ENCODE data around the gene SMG6.
"Not testable (repeated sequence)": the region's sequence is repeated elsewhere in the genome, so short reads cannot be mapped to it uniquely, and the experiment has no call there.

The SMG6 gene

DNA sequence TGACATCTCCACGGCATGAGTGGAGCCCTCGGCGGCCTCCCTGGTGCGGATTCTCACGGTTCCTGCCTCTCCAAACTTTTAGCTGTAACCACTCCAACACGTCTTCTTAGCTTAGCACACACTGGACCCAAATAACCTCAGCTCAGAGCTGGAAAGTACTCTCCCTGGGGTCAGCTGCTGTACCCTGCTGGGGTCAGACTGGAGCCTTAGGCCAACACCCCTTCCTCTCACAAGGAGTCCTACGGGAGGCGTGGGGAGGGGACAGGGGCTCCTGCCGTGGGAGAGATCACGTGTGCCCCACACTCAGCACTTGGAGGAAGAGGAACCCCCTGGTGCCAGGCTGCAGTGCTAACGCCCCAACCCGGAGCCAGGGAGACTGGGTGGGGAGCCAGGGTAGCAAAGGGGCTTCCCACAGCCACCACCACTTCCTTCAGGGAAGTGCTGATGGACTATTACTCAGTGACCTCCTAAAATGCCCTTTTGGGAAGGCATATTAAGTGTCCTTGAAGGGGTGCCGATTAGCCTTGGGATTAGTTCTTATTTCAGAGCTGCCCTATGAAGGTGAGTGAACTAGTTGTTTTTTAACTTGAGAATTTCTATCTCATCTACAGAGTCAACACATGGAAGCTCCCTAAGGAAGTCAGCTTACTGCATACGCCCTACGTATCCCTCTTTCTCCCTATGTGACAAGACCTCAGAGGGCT, 124.6 kb downstream of the SMG6 start:
- no peak for DNase-seq (ENCODE audit: low read depth in 2 of 2)

DNA sequence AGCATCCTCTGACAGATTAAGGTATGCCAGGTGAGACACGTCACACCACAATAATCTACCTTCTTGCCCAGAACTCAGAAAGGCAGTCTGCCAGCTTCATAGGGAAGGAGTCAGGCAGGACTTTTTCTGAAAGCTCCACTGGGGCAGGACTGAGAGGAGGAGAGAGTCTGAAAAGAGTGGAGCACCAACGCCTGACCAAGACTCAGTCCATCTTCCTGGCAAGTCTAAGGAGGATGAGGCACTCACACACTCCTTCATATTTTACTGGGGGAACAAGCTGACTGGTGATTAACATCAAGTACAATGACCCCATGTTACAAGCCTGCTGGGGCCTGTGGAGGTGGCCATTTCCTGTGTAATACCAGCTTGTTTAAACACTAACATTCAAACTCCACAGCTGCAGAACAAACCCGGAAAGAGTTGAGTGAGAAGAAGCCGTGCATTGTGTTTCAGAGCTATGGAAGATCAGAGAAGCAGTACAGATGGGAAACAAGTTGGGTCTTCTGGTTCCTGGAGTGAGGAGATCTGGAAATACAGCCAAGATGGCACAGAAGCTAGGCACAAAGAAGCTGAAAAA, 126.3 kb downstream of the SMG6 start:
- no peak for DNase-seq (ENCODE audit: low read depth in 2 of 2)

DNA sequence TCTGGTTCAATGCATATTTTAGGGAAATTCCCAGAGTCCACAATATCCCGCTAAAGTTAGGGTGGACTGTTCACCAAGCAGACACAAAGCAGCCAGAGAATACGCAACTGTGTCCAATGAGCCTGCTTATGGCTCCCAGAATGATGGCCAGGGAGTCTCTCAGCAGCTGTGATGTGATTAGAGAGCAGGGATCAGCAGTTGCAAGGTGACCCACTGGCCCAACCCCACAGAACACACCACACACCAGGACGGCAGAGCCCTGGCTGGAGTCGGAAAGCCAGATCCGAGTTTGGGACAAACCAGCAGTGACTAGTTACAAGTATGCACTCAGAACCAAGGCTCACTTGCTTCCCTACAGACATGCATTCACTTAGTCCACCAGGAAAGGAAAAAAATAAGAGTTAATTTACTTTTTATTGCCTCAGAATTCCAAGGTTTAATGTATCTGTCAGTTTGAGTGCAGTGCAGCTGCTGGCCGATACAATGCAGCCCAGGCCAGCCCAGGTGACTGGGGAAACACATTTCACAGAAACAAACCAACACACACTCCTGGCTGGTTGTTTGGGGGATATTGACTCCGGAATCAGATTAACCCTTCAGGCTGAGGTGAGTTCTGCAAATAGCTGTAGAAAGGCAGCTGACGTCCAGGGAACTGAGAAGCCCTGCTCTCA, 127.0 kb downstream of the SMG6 start:
- no peak for DNase-seq (ENCODE audit: low read depth in 2 of 2)

DNA sequence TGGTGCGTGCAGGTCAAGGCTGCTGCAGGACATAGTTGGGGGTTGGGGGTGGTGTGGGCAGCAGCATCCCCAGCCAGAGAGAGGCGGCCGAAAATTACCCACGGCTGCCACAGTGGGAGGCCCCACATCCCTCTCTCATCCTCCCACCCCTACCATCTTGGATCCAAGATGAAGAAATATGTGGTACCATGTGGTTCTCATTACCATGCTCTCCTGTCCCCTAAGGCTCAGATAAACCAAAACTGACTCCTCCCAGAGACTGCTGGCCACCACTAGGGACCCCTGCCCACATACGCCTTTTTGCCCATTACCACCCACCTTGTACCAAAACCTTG, 128.3 kb downstream of the SMG6 start:
- no peak for DNase-seq (ENCODE audit: low read depth in 2 of 2)

DNA sequence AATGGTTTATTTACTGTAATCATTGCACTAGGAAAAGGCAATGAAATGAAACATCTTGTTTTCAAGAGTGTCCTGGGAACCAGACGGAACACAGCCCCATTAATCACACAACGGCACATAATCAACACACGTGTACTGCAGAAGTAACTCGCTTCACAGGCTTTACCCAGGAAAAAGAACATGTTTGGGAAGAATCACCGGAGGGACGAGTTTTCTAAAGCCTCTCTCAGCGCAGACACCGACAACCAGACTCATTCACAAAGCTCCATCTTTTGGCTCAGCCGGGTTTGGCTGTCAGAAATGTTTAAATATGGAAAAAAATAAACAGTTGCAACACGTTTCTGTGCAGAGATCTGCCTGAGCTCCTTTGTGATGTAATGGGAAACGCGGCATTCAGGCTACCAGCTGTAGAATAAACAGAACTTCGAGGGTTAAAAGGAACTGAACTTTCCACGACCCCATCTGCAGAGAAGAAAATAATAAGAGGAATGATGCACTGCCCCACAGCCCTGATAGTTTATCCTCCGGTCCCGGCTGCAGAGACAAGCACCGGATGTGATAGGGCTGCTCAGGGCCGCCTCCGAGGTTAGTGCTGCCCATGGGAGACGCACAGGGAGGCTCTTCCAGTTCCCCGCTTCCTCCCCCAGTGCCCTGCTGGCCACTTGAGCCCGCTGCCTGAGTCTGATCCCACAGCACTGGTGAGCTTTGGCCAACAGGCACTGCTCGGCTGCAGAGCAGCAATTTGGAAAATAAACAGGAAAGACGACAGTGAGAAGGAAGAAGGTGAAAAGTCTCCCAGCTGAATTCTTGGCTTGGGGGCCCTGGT, 128.9 kb downstream of the SMG6 start:
- no peak for DNase-seq (ENCODE audit: low read depth in 2 of 2)

GRCh38 chr17:2174014-2174413, 129.6 kb downstream of the SMG6 start:
- DNase-seq (ENCODE audit: low read depth in 2 of 2): no peak

DNA sequence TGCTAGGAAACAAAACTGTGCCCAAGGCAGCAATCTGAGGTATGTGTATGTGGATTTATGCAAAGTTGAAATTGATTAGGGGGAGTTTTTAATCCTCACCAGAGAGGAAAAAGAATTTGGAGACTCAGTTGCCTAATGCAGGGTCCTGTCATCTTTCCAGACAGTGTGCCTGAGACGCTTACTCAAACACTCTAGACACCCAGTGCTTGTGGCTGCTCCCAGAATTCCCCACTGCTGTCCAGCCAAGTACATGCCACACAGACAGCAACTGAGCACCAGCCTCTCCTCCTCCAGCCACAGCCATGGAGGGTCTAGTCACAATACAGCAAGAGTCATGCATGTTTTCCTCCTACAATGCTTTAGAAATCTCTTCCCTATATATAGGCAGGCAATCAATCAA, 130.6 kb downstream of the SMG6 start:
- DNase-seq (ENCODE audit: low read depth in 2 of 2): no peak

DNA sequence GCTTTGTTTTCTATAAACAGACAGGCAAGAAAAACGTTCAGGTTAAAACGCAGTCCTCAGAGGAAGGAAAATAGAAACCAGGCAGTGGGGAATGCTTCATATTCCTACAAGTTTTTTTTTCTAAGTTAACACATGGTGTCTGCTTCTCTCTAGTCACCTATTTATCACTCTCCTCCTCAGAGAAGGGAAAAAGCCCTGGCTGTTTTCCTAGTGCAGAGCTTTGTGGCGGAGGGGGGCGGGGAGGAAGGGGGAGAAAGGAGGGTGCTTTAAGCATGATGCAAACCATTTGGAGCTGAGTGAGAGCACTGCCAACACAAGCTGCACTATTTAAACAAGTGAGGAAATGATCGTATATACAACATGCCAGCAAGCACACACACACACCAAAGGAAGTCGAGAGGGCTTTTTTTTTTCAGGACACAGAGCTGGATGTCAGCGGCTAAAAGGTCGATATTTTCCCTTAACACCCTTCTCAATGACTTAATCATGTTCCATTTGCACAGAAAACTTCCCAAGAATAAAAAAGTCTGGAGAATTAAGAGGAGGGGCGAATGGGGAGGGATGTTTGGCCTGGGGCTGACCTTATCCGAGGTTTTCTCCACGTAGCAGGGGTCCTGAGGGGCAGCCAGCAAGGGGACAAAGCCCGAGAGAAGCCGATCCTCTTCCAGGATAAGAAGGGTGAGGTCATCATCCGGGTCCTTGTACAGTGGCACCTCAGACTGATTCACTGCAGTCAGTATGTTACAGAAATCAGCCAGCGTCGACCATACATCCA, 131.3 kb downstream of the SMG6 start:
- DNase-seq (ENCODE audit: low read depth in 2 of 2): no peak

- no peak for DNase-seq (ENCODE audit: low read depth in 2 of 2)
Measured at GRCh38 chr17:2171702-2172076, 131.9 kb downstream of the SMG6 start.

DNA sequence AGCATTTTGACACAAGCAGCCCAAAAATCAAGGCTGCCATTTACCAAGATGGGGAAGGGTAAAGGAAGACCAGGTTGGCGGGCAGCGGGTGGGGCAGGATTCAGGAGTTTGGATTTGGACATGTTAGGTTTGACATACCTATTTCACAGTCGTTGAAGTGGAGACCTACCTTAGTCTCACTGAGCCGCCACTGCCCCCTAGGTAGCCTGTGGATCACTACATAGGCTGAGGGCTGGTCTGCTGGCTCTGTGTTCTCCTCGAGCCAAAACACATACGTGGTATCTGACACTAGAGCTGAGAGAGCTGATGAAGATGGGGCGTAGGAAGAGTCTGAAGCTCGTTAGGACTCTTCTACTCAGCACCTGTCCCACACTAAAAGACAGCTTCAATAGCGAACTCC, 133.6 kb downstream of the SMG6 start:
- no peak for DNase-seq (ENCODE audit: low read depth in 2 of 2)

GRCh38 chr17:2165723-2166122, 137.9 kb downstream of the SMG6 start:
- DNase-seq (ENCODE audit: low read depth in 2 of 2): not testable (repeated sequence)

GRCh38 chr17:2158396-2158780, 145.2 kb downstream of the SMG6 start:
- DNase-seq (ENCODE audit: low read depth in 2 of 2): no peak

DNA sequence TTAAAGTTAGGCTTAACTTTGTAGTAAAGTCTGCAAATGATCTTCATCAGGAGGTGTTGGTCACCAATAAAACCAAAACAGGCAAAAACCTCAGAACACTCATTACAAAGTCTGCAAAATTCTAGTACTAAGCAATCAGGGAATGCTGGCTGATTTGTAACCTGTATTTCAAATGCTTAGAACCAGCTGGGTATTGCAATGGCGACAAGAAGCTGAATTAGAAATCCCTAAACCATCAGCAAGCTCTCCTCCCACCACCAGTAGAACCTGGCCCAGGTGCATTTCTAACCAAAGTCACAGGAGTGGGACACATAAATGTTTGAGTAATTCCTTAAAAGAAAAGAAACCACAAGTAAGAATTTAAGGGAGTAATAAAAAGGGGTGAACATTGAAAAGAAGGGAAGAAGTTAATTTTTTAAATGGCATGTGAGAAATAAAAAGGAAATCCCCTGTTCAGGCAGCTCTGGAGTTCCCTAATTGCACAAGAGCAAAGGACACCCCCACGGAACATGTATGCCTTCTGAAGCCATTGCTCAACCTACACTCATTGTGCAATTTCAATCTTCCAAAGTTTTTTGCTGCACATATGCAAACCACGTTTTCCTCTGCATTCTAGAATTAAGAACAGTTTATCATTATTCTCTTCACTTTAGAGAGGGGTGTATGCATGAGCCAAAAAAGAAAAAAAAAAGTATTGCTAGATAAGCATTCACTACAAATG, 145.8 kb downstream of the SMG6 start:
- DNase-seq (ENCODE audit: low read depth in 2 of 2): no peak

DNA sequence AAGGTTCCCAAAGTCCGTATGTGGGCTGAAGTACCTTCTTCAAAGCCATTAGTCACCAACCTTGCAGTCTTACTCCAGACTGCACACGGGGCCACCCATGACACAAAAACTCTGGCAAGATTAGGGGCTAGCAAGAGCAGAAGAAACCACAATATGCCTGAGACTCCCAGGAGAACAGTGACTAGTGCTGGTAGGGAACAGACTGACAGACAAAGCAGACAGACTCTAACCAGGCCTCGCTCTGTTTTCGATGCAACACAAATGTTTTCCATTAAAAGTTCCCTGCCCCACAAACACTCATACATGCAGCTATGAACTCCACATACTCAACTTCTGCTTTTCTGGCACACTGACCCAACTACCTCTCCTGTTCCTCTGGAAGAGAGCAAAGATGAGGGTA, 146.5 kb downstream of the SMG6 start:
- no peak for DNase-seq (ENCODE audit: low read depth in 2 of 2)

DNA sequence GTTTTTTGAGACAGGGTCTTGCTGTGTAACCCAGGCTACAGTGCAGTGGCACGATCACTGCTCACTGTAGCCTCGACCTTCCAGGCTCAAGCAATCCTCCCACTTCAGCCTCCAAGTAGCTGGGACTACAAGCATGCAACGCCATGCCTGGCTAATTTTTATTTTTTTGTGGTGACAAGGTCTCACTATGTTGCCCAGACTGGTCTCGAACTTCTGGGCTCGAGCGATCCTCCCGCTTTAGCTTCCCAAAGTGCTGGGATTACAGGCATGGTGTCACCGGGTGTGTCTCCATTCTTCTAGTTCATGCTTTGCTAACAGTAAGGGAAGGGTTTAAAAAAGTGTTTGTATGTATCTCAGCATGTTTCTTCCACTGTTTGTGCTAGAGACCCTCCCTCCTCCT, 146.9 kb downstream of the SMG6 start:
- DNase-seq (ENCODE audit: low read depth in 2 of 2): no peak

GRCh38 chr17:2155573-2155972, 148.0 kb downstream of the SMG6 start:
- no peak for DNase-seq (ENCODE audit: low read depth in 2 of 2)

GRCh38 chr17:2151358-2152033, 152.1 kb downstream of the SMG6 start:
- no peak for DNase-seq (ENCODE audit: low read depth in 2 of 2)

GRCh38 chr17:2150806-2151205, 152.8 kb downstream of the SMG6 start:
- DNase-seq (ENCODE audit: low read depth in 2 of 2): no peak

DNA sequence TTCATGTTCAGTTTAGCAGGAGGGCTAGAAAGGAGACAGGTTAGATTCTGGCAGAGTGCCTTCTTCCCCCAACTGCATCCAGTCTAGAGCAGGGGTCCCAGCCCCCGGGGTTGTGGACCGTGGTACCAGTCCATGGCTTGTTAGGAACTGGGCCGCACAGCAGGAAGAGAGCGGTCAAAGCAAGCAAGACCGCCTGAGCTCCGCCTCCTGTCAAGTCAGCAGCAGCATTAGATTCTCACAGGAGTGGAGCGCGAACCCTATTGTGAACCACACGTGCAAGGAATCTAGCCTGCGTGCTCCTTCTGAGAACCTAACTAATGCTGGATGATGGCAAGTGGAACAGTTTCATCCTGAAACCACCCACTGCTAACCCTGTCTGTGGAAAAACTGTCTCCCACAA, 153.7 kb downstream of the SMG6 start:
- no peak for DNase-seq (ENCODE audit: low read depth in 2 of 2)

DNA sequence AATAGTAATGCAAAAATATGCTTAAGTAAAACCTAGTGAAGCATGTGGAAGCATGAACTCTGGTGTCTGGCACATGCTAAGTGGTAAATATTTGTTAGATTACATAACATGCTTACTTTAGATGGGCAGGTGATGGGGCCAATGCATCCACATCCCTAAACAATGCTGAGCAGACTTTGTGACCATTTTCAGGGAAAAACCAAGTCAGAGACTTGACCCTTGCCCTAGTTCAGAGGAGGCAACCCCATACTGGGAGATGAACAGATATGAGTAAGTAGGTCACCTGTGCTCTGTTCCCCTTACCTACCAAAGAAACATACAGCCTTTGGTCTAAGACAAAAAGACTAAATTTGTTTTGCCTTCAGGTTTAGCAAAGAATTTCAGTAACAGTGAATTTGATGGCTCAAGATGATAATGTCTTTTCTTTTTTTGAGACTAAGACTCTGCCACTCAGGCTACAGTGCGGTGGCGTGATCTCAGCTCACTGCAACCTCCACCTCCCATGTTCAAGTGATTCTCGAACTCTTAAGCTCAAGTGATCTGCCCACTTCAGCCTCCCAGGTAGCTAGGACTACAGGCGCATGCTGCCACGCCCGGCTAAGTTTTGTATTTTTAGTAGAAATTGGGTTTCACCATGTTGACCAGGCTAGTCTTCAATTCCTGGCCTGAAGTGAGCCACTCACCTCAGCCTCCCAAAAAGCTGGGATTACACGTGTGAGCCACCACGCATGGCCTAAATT, 157.3 kb downstream of the SMG6 start:
- DNase-seq (ENCODE audit: low read depth in 2 of 2): no peak

Data from stimulated activated CD4-positive, alpha-beta T cell treated with anti-CD3 and anti-CD28 coated beads, Interleukin-12 subunit alpha, Interleukin-12 subunit beta, amount 100 ng/mL, for 24 hours (primary cell).